Transverse colon (tissue), 4 donors: ENCODE results near the gene KCNJ6. TPM values are rescaled to one million over a fixed set of nuclear protein-coding genes. Genes with fewer than 3 reads are reported as not detected.

Experiments
- DNase-seq: peaks from one replicate; pipeline ENCODE4 v3.0.0-alpha.2; 2019
- H3K27ac ChIP-seq, 4 donors: fragments of 200-600 bp; sonication (generic); 2 replicates each; pipeline ENCODE4 v1.5.1; 2016 to 2018; ENCODE audit warnings: inconsistent platforms in 4 of 4
- H3K27me3 ChIP-seq: fragments of 200-600 bp; sonication (generic); 2 replicates; pipeline ENCODE4 v1.5.1; 2017; ENCODE audit warnings: inconsistent platforms
- H3K36me3 ChIP-seq, 4 donors: fragments of 200-600 bp; sonication (generic); 2 replicates each; pipeline ENCODE4 v1.5.1; 2017 to 2019; ENCODE audit warnings: inconsistent platforms in 4 of 4
- H3K4me1 ChIP-seq, 4 donors: fragments of 200-600 bp; sonication (generic); 2 replicates each; pipeline ENCODE4 v1.5.1; 2017 to 2020; ENCODE audit warnings: inconsistent platforms in 4 of 4
- H3K4me3 ChIP-seq, 4 donors: fragments of 200-600 bp; sonication (generic); 1 replicate in 1 of 4; 2 replicates in 3 of 4; pipeline versions ENCODE4 v1.5.1 to v1.6.1; 2017 to 2019; ENCODE audit warnings: inconsistent platforms in 4 of 4
- H3K9me3 ChIP-seq, 2 donors: fragments of 200-600 bp; sonication (generic); 2 replicates each; pipeline ENCODE4 v1.5.1; 2017 to 2019; ENCODE audit warnings: inconsistent platforms in 2 of 2
- EP300 ChIP-seq: sonication (generic); formaldehyde crosslinking; IDR thresholded peaks from one replicate; pipeline ENCODE4 v1.6.1; 2017; ENCODE audit warnings: antibody characterized with exemption, low read depth
- POLR2A ChIP-seq: fragments of 450-650 bp; IDR thresholded peaks from one replicate; pipeline ENCODE4 v1.6.1; 2016; ENCODE audit warnings: antibody characterized with exemption, mild to moderate bottlenecking, moderate library complexity
- POLR2AphosphoS5 ChIP-seq, 3 donors: sonication (generic); formaldehyde crosslinking; IDR thresholded peaks; one replicate each; pipeline ENCODE4 v1.6.1; 2016; ENCODE audit warnings: antibody characterized with exemption in 3 of 3
- WGBS, 2 donors: methylation state at CpG; one replicate each; pipeline ENCODE4 v1.1.5; 2018; ENCODE audit warnings: low coverage in 1 of 2; 5-methylcytosine and 5-hydroxymethylcytosine counted together
- in situ Hi-C, 4 donors: fragments of 200-750 bp; cut with MboI; loops; one replicate each; pipeline versions ENCODE4 v1.15.0 to v1.15.1; 2017; ENCODE audit warnings: low sequenced_read_pairs in 3 of 4, low pct_ligation_motif_present in 1 of 4, low pct_unique_long_range_greater_than_20kb in 1 of 4
- intact Hi-C: fragments of 100-400 bp; cut with DNase I; formaldehyde crosslinking; loops from one replicate; pipeline ENCODE4 v1.15.1; 2023; ENCODE audit warnings: low total_unique reads
- total RNA-seq, 4 donors: library from RNA; depleted of rRNA; stranded (reverse); fragments of >200 nt; gene quantifications; one replicate each; pipeline ENCODE4 v1.1.0, GENCODE V29; 2016
- TF ChIP-seq, protein P1 (sequence below), 5 experiments: fragments of 200-600 bp in 3 of 5; fragments of 450-650 bp in 2 of 5; sonication (generic) in 3 of 5; IDR thresholded peaks; 1 replicate in 2 of 5; 2 replicates in 3 of 5; pipeline ENCODE4 v1.5.1; 2016 to 2017; ENCODE audit warnings: antibody characterized with exemption in 5 of 5, inconsistent platforms in 3 of 5, mild to moderate bottlenecking in 2 of 5, moderate library complexity in 1 of 5

The KCNJ6 gene, protein sequence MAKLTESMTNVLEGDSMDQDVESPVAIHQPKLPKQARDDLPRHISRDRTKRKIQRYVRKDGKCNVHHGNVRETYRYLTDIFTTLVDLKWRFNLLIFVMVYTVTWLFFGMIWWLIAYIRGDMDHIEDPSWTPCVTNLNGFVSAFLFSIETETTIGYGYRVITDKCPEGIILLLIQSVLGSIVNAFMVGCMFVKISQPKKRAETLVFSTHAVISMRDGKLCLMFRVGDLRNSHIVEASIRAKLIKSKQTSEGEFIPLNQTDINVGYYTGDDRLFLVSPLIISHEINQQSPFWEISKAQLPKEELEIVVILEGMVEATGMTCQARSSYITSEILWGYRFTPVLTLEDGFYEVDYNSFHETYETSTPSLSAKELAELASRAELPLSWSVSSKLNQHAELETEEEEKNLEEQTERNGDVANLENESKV
- under 1 TPM in 2 of 4 donors, not detected in 2; 0.14 to 0.16 TPM for total RNA-seq

DNA sequence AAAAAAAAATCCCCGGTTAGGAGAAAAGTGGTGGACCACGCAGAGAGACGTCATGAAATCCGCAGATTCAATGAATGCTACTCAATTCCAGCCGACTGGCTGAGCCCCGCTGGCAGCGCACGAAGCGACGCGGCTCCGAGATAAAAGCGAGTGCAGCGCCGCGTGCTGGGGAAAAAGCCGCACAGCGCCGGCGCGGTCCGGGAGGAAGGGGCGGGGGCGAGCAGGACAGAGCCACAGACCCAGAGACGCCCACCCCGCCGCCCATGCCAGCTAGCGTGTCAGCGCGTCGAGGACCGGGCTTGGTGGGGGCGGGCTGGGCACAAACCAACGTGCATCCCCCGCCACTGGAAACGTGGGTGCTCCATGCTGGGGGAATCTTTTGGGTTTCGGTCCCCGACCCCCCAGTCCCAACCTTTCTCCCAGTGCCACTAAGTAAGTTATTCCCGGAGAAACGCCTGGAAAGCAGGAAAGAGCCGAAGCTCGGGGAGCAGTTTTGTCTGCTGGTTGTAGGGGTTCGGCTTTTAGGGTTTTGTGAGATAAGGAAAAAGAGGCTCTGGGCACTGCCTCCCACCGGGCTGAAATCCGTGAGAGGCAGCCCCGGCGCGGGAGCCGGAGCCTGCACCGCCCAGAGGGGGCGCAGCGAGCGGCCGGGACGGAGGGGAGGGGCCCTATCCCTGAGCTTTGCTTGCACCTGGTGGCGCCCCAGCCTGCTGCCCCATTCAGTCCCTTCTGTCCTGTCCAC, at the start of gene KCNJ6:
Gene KCNJ6, minus strand, starts transcription at position 148 of the 742 bp plus-strand sequence. CDS start 75,775 bp downstream, outside the sequence.
- no peak for DNase-seq

DNA sequence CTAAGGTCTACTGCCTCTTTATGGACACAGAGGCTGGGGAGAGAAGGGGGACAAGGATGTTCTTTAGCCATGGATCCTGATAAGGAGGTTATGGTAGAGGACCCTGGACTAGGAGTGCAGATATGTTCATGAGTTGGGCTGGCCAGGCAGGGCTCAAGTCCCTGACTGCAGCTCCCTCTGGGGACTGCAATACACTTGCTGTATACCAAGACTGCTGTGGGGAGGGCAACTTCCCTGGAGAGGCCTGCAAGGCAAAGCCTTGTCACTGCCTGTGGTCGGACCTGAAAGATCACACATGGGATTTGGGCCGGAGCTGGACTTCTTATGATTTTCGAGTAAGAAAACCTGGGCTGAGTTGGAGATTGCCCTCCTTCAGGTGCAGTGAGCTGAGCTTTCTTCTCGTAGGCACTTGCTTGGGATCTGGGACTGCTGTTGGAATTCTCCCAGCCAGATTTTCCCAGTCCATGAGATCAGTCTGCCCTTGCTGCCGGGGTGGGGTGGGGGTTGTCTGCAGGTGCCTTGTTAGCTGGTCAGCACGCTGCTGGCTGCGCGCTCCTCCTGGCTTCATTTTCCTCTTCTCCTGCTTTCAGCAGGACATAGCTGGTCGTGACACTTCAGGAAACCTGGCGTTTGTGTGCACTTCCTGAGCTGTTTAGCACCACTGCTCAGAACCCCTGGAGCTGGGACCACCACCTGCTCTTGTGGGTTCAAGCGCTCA, 49.0 kb upstream of the KCNJ6 start:
- intact Hi-C loops (no loop called here), in situ Hi-C loops (no loop called here)
- no peaks in the 10 kb centered on the region for H3K36me3 ChIP-seq
- H3K9me3 ChIP-seq: no peaks in the 10 kb centered on the region
- no peak overlapping the region for H3K27ac ChIP-seq
- H3K4me3 ChIP-seq: no peak overlapping the region
- peaks cover 27% of the 10 kb centered on the region for H3K27me3 ChIP-seq
- no peak for DNase-seq
- TF ChIP-seq POLR2A: no peak
- no peak for TF ChIP-seq POLR2AphosphoS5 (IDR thresholded peaks at IDR 0.05)
- no peak for TF ChIP-seq EP300
- TF ChIP-seq, protein P1, sequence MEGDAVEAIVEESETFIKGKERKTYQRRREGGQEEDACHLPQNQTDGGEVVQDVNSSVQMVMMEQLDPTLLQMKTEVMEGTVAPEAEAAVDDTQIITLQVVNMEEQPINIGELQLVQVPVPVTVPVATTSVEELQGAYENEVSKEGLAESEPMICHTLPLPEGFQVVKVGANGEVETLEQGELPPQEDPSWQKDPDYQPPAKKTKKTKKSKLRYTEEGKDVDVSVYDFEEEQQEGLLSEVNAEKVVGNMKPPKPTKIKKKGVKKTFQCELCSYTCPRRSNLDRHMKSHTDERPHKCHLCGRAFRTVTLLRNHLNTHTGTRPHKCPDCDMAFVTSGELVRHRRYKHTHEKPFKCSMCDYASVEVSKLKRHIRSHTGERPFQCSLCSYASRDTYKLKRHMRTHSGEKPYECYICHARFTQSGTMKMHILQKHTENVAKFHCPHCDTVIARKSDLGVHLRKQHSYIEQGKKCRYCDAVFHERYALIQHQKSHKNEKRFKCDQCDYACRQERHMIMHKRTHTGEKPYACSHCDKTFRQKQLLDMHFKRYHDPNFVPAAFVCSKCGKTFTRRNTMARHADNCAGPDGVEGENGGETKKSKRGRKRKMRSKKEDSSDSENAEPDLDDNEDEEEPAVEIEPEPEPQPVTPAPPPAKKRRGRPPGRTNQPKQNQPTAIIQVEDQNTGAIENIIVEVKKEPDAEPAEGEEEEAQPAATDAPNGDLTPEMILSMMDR (IDR thresholded peaks at IDR 0.05): no peak
- no peaks in the 10 kb centered on the region for H3K4me1 ChIP-seq
- WGBS, 2 donors: 75% methylated on average over 11 of the region's 11 CpGs; no CpG with 5 or more reads in 1 of the 2 donors

More for the DNA sequence above, at the start of gene KCNJ6:
- intact Hi-C loops: no loop called here
- H3K4me3 ChIP-seq: peak within 1 kb of the TSS in 1 of 4 donors; percentile 9
- H3K36me3 ChIP-seq: no peaks in the 10 kb centered on the region
- TF ChIP-seq POLR2A: no peak
- TF ChIP-seq, protein P1 (IDR thresholded peaks at IDR 0.05): peak in 3 of 5 experiments; percentile 20 to 39 (median 22)
- H3K9me3 ChIP-seq: no peaks in the 10 kb centered on the region
- peaks cover 84% of the 10 kb centered on the region for H3K27me3 ChIP-seq
- peaks cover 0 to 13% (median 8%) of the 10 kb centered on the region in 4 donors for H3K4me1 ChIP-seq
- no peak within 1 kb of the TSS for H3K27ac ChIP-seq
- in situ Hi-C loops: no loop called here
- WGBS, 2 donors: 3 to 8% methylated on average over 5 to 55 of the region's 56 CpGs

DNA sequence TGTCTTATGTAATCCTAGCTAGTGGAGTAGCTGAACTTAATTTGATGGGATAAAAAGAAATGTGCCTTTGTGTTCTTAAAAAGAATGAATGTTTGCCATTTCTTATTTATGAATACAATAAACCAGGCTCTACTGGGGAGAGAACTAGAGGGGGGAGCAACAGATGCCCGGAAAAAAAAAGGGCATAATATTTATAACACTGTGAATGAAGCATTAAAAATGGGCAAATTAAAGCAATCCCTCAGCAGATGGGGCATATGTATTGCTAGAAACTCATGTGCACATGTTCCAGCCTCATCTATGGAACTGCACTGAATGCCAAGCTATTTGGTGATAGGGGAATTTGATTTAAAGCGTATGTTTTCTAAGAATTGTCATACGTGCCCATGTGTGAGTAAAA, 42.3 kb upstream of the KCNJ6 start:
- 77 to 86% methylated on average over 3 of the region's 3 CpGs for WGBS, 2 donors
- in situ Hi-C loops: no loop called here

More for the DNA sequence above, 42.3 kb upstream of the KCNJ6 start:
- H3K36me3 ChIP-seq: no peaks in the 10 kb centered on the region
- peaks cover 35% of the 10 kb centered on the region for H3K27me3 ChIP-seq
- no peaks in the 10 kb centered on the region for H3K9me3 ChIP-seq
- H3K4me1 ChIP-seq: no peaks in the 10 kb centered on the region
- H3K4me3 ChIP-seq: no peak overlapping the region
- intact Hi-C loops: no loop called here
- no peak overlapping the region for H3K27ac ChIP-seq
- TF ChIP-seq EP300 (no peak), POLR2AphosphoS5 (IDR thresholded peaks at IDR 0.05) (no peak), POLR2A (no peak)
- TF ChIP-seq, protein P1 (IDR thresholded peaks at IDR 0.05): no peak
- DNase-seq: no peak
